ENCODE measurements around the gene ARHGAP33. TPM values are rescaled to one million over a fixed set of nuclear protein-coding genes. Genes with fewer than 3 reads are reported as not detected.

The ARHGAP33 gene
- total and polyA plus RNA-seq, 4 donors = 3.1 to 16.6 (median 12.2) TPM

- peaks cover 0 to 9% (median 3%) of the 10 kb centered on the region in 4 donors for H3K36me3 ChIP-seq (ENCODE audit: control insufficient read depth in 4 of 4, insufficient read depth in 4 of 4, low read length in 4 of 4)
- no peaks in the 10 kb centered on the region for H3K27me3 ChIP-seq (ENCODE audit: control insufficient read depth in 3 of 3, insufficient read depth in 3 of 3, low read length in 2 of 3)
- no peak for TF ChIP-seq CTCF (IDR thresholded peaks at IDR 0.05; ENCODE audit: control extremely low read depth, extremely low read depth)
- ATAC-seq (ENCODE audit: insufficient read depth, low FRiP score) = no peak
- H3K27ac ChIP-seq (ENCODE audit: low read depth in 1 of 2, low read length in 1 of 2) = peak overlapping the region in 1 of 2 donors; percentile 99
- 88 to 89% methylated on average over 19 of the region's 19 CpGs for WGBS, 2 donors
- H3K4me1 ChIP-seq (ENCODE audit: control insufficient read depth in 5 of 5, insufficient read depth in 5 of 5, low read length in 5 of 5) = peaks cover 0 to 33% (median 8%) of the 10 kb centered on the region in 5 donors
- no peak overlapping the region for H3K4me3 ChIP-seq
- H3K9ac ChIP-seq (ENCODE audit: insufficient read depth in 1 of 2, low read length in 2 of 2) = no peak overlapping the region
- DNase-seq = no peak
- H3K9me3 ChIP-seq (ENCODE audit: control insufficient read depth in 4 of 4, insufficient read depth in 3 of 4, low read length in 3 of 4) = no peaks in the 10 kb centered on the region
Observed at GRCh38 chr19:35743640-35744429, 31.5 kb upstream of the ARHGAP33 start.

- H3K27ac ChIP-seq (ENCODE audit: low read depth in 1 of 2, low read length in 1 of 2) = peak overlapping the region; percentile 90 to 99
- H3K4me3 ChIP-seq = peak overlapping the region; percentile 75
- no peaks in the 10 kb centered on the region for H3K9me3 ChIP-seq (ENCODE audit: control insufficient read depth in 4 of 4, insufficient read depth in 3 of 4, low read length in 3 of 4)
- H3K4me1 ChIP-seq (ENCODE audit: control insufficient read depth in 5 of 5, insufficient read depth in 5 of 5, low read length in 5 of 5) = peaks cover 0 to 38% (median 13%) of the 10 kb centered on the region in 5 donors
- 8 to 10% methylated on average over 31 to 41 of the region's 41 CpGs for WGBS, 2 donors
- peak overlapping the region; percentile 66 to 89 for H3K9ac ChIP-seq (ENCODE audit: insufficient read depth in 1 of 2, low read length in 2 of 2)
- ATAC-seq (ENCODE audit: insufficient read depth, low FRiP score) = peak; percentile 76
- H3K36me3 ChIP-seq (ENCODE audit: control insufficient read depth in 4 of 4, insufficient read depth in 4 of 4, low read length in 4 of 4) = peaks cover 0 to 9% (median 2%) of the 10 kb centered on the region in 4 donors
- TF ChIP-seq CTCF (IDR thresholded peaks at IDR 0.05; ENCODE audit: control extremely low read depth, extremely low read depth) = peak; percentile 20
- no peaks in the 10 kb centered on the region for H3K27me3 ChIP-seq (ENCODE audit: control insufficient read depth in 3 of 3, insufficient read depth in 3 of 3, low read length in 2 of 3)
- DNase-seq = peak; percentile 96 to 98 (median 97)
Observed at GRCh38 chr19:35744430-35745327, 30.7 kb upstream of the ARHGAP33 start.

GRCh38 chr19:35745328-35746086 is 29.9 kb upstream of the ARHGAP33 start, which contains the start of the genes PSENEN and U2AF1L4:
TSS of gene PSENEN (plus strand) at chr19:35745651. CDS start at chr19:35745931, 280 bp downstream.
TSS of gene U2AF1L4 (minus strand) at chr19:35745418. CDS start at chr19:35745391, 27 bp downstream.
- Histone ChIP-seq H3K27me3 (ENCODE audit: control insufficient read depth in 3 of 3, insufficient read depth in 3 of 3, low read length in 2 of 3) (no peaks in the 10 kb centered on the region), H3K9ac (ENCODE audit: insufficient read depth in 1 of 2, low read length in 2 of 2) (peak within 1 kb of the TSS; percentile 73 to 89), H3K9me3 (ENCODE audit: control insufficient read depth in 4 of 4, insufficient read depth in 3 of 4, low read length in 3 of 4) (no peaks in the 10 kb centered on the region), H3K4me1 (ENCODE audit: control insufficient read depth in 5 of 5, insufficient read depth in 5 of 5, low read length in 5 of 5) (peaks cover 0 to 34% (median 12%) of the 10 kb centered on the region in 5 donors), H3K27ac (ENCODE audit: low read depth in 1 of 2, low read length in 1 of 2) (peak within 1 kb of the TSS; percentile 90 to 99), H3K4me3 (peak within 1 kb of the TSS; percentile 75), H3K36me3 (ENCODE audit: control insufficient read depth in 4 of 4, insufficient read depth in 4 of 4, low read length in 4 of 4) (peaks cover 0 to 9% (median 2%) of the 10 kb centered on the region in 4 donors)
- ATAC-seq (ENCODE audit: insufficient read depth, low FRiP score) (peak; percentile 80), DNase-seq (peak; percentile 99 to 100 (median 100))
- WGBS, 2 donors = 0 to 1% methylated on average over 40 of the region's 40 CpGs
- TF ChIP-seq CTCF (IDR thresholded peaks at IDR 0.05; ENCODE audit: control extremely low read depth, extremely low read depth) = no peak

Measured in lung (tissue), 12 donors.